Measurements from ENCODE around the gene C1QL4.
A peak's percentile ranks its signal among the peaks of the same experiment; 100 is the strongest.

C1QL4 gene

DNA sequence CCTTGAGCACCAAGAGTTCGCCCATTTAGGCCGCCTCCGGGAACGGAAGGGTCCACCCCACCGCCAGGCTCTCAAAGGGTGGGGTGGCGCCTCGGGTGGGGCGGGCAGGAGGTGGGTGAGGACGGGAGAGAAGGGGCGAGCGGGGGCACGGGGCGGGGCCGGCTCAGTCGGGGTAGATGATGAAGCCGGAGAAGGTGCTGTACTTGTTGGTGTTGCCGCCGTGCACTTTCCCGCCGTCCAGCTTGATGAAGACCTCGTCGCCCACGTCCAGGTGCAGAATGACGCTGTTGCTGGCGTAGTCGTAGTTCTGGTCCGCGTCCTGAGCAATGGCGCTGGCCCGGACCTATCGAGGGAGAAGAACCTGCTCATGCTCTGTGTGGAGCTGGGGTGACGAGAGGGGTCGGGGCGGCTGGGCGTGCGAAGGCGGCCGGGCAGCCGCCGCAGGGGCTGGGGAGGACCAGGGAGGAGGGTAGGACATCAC, 4.1 kb downstream of the C1QL4 start:
- peaks cover 7% of the 10 kb centered on the region for H3K27me3 ChIP-seq (ENCODE audit: insufficient read depth, low read depth, severe bottlenecking)
- TF ChIP-seq, protein P1, sequence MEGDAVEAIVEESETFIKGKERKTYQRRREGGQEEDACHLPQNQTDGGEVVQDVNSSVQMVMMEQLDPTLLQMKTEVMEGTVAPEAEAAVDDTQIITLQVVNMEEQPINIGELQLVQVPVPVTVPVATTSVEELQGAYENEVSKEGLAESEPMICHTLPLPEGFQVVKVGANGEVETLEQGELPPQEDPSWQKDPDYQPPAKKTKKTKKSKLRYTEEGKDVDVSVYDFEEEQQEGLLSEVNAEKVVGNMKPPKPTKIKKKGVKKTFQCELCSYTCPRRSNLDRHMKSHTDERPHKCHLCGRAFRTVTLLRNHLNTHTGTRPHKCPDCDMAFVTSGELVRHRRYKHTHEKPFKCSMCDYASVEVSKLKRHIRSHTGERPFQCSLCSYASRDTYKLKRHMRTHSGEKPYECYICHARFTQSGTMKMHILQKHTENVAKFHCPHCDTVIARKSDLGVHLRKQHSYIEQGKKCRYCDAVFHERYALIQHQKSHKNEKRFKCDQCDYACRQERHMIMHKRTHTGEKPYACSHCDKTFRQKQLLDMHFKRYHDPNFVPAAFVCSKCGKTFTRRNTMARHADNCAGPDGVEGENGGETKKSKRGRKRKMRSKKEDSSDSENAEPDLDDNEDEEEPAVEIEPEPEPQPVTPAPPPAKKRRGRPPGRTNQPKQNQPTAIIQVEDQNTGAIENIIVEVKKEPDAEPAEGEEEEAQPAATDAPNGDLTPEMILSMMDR (IDR thresholded peaks at IDR 0.05; ENCODE audit: low read depth, low read length), result no peak
- no peak overlapping the region for H3K4me3 ChIP-seq (ENCODE audit: low read depth, low read length)
- DNase-seq, result no peak
- H3K36me3 ChIP-seq, result peaks cover 22% of the 10 kb centered on the region
- no peak overlapping the region for H3K27ac ChIP-seq
- no peaks in the 10 kb centered on the region for H3K9me3 ChIP-seq (ENCODE audit: severe bottlenecking)

- no peaks in the 10 kb centered on the region for H3K9me3 ChIP-seq (ENCODE audit: severe bottlenecking)
- TF ChIP-seq, protein P1 (IDR thresholded peaks at IDR 0.05; ENCODE audit: low read depth, low read length), result no peak
- H3K36me3 ChIP-seq, result peaks cover 27% of the 10 kb centered on the region
- peaks cover 7% of the 10 kb centered on the region for H3K27me3 ChIP-seq (ENCODE audit: insufficient read depth, low read depth, severe bottlenecking)
- DNase-seq, result no peak
- no peak overlapping the region for H3K4me3 ChIP-seq (ENCODE audit: low read depth, low read length)
- H3K27ac ChIP-seq, result no peak overlapping the region
These were observed 4.5 kb downstream of the C1QL4 start for GRCh38 chr12:49332441-49332861.

DNA sequence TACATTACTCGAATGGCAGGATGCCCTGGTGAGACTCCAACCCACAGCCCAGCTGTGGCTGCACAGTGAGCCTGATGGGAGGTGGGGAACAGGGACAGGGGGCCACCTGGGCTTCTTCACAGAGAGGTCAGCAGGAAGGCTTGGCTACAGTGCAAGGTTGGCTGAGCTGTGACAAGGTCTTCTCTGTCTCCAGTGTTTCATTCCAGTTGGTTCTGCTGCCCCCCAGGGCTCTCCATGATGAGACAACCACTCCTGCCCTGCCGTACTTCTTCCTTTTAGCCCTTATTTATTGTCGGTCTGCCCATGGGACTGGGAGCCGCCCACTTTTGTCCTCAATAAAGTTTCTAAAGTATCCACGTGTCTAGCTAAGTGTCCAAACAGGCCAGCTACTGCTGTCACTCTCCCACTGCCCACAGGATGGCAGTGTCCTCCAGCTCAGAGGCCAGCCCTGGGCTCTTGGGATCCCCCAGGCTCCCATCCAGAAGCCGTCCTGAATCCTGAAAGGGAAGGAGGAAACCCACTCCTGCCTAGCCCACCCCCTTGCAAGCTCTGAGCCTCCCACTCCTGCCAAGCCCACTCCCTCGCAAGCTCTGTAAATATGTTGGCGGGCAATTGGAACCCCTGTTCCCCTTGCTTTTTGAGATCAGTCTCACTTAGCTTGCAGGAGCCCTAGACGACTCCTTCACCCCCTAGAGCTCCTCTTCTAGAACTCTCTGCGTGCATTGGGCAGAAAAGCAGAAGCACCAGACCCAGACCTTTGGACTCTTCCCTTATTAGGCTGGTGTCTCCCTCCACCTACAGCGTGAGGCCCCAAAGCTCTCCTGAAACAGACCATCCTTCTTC, 5.4 kb downstream of the C1QL4 start:
- TF ChIP-seq, protein P1 (IDR thresholded peaks at IDR 0.05; ENCODE audit: low read depth, low read length), result peak; percentile 84
- peak; percentile 68 for DNase-seq
- no peak overlapping the region for H3K27ac ChIP-seq
- no peak overlapping the region for H3K4me3 ChIP-seq (ENCODE audit: low read depth, low read length)
- peaks cover 35% of the 10 kb centered on the region for H3K36me3 ChIP-seq
- no peaks in the 10 kb centered on the region for H3K9me3 ChIP-seq (ENCODE audit: severe bottlenecking)
- peaks cover 4% of the 10 kb centered on the region for H3K27me3 ChIP-seq (ENCODE audit: insufficient read depth, low read depth, severe bottlenecking)

DNA sequence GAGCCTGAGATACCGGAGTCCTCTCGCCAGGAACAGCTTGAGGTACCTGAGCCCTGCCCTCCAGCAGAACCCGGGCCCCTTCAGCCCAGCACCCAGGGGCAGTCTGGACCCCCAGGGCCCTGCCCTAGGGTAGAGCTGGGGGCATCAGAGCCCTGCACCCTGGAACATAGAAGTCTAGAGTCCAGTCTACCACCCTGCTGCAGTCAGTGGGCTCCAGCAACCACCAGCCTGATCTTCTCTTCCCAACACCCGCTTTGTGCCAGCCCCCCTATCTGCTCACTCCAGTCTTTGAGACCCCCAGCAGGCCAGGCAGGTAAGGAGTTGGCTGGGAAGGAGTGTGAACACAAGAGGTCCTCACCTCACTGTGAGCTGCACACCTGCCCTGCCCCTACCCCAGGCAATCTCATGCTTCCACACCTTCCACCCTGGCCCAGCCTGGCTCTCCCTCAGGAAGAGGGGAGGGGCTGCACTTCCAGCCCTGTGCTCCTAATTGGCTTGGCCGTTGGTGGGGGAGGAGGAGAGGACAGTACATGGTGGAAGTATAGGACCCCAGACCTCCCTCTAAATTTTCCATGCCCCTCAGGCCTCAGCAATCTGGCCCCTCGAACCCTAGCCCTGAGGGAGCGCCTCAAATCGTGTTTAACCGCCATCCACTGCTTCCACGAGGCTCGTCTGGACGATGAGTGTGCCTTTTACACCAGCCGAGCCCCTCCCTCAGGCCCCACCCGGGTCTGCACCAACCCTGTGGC, 6.2 kb downstream of the C1QL4 start:
- Histone ChIP-seq H3K4me3 (ENCODE audit: low read depth, low read length) (no peak overlapping the region), H3K27me3 (ENCODE audit: insufficient read depth, low read depth, severe bottlenecking) (no peaks in the 10 kb centered on the region), H3K36me3 (peaks cover 43% of the 10 kb centered on the region), H3K27ac (no peak overlapping the region), H3K9me3 (ENCODE audit: severe bottlenecking) (no peaks in the 10 kb centered on the region)
- TF ChIP-seq, protein P1 (IDR thresholded peaks at IDR 0.05; ENCODE audit: low read depth, low read length), result no peak
- DNase-seq, result no peak

GRCh38 chr12:49330032-49330619, 6.9 kb downstream of the C1QL4 start:
- DNase-seq, result no peak
- H3K27ac ChIP-seq, result no peak overlapping the region
- no peaks in the 10 kb centered on the region for H3K27me3 ChIP-seq (ENCODE audit: insufficient read depth, low read depth, severe bottlenecking)
- H3K9me3 ChIP-seq (ENCODE audit: severe bottlenecking), result no peaks in the 10 kb centered on the region
- H3K4me3 ChIP-seq (ENCODE audit: low read depth, low read length), result no peak overlapping the region
- peaks cover 49% of the 10 kb centered on the region for H3K36me3 ChIP-seq
- TF ChIP-seq, protein P1 (IDR thresholded peaks at IDR 0.05; ENCODE audit: low read depth, low read length), result no peak

All from WERI-Rb-1 (cell line).